HG02798 (cell line): ENCODE measurements around the gene SERPINA6.
"Not testable (repeated sequence)": the region's sequence is repeated elsewhere in the genome, so short reads cannot be mapped to it uniquely, and the experiment has no call there.

Source experiments
- ATAC-seq: cut with Tn5 transposase; IDR thresholded peaks from one replicate; pipeline ENCODE4 v1.9.1; 2021; ENCODE audit warnings: mild to moderate bottlenecking; ENCODE audit not compliant: unreplicated experiment, poor library complexity

SERPINA6 gene

GRCh38 chr14:94322648-94323570 is at the start of gene SERPINA6:
Gene SERPINA6 (minus strand): TSS chr14:94323336. CDS start chr14:94314648, 8,688 bp downstream.
- ATAC-seq = no peak

DNA sequence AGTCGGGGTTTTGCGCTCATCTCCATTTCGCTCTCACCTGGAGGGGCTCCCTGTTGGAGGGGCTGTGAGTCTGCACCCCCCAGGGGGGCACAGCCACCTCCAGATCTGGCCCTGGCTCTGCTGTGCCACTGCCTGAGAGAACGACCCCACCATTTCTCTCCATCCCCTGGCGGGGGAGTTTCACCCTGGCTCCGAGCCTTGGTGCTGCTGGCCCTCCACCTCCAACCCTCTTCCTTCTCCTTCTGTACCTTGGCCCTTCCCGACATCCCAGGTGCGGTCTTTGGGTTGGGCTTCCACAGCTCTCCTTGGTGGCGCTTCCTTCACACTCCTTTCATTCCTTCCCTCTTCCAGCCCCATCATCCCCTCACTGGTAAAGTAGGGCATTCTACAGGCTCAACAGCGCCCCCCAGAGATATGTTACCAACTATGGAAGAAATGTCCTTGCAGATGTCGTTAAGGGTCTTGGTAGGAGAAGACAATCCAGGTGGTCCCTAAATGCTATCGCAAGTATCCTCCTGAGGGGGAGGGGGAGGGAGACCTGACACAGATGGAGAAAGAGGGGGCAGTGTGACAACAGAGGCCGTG is 49.0 kb upstream of the SERPINA6 start:
- ATAC-seq = no peak

DNA sequence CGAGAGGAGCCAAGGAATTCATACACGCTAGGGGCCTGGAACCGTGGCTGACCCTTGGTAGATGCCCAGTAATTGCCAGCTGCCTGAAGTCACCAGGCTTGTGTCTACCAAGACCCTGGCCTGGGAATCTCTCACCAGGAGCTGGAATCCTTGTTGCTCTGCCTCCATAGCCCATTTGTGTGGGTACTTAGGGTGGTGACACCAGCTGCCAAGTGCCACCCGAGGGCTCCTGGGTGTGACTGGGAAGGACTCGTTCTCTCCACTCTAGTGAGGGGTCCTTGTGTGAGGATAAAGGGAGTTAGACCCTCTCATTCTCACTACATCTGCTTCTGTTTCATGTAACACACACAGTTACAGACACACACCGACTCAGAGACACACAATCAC is 47.4 kb upstream of the SERPINA6 start:
- ATAC-seq = no peak

DNA sequence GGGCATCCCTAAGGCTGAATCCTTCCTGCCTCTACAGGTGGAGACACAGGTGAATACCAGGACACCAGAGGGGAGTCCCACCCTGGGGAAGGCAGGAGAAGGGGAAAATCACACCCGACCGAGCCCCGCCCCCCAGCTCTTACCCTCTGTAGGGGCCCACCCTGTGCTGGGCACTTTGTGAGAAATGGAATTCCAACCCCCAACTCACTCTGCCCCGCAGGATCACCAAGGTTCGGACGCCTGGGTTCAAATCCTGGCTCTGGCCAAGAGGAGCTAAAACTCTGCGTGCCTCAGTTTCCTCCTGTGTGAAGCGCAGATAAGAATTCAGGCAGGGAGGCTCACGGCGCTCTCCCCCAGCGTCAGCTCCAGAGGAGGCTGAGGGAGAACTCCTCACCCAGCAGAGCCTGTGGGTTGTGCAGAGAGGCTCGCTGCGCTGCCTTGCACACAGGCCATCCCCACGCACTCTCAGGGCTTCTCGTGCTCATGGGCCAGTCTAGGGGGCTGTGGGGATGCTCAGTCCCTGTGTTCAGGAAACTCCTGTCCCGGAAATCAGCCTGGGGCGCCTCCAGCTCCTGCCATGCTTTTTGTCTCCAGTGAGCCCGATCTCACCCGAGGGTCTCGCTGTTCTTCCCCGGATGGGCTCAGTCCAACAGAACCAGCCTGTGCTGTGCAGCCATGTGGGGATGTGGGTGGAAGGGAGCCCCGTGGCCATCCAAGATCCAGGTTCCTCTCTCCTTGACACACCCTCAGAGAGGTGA is 46.8 kb upstream of the SERPINA6 start:
- not testable (repeated sequence) for ATAC-seq

DNA sequence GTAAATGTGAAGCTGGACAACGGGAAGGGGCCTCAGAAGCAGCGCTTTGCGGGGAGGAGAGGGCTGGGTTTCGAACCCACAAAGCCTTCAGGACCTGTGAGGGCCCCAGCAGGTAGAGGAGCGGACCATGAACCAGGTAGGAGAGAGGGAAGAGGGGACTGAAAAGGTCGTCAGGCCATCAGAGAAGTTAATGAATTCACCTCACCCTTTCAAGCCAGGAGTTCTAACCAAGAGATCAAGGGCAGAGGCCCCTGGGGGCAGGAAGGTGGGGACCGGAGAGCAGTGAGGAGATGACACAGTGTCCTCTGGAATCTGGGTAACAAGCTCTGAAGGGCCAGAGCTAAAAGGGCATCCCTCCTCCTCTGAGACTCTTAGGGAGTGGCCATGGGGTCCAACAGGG is 45.8 kb upstream of the SERPINA6 start:
- ATAC-seq = no peak

- ATAC-seq = no peak
Measured at GRCh38 chr14:94368243-94368590, 45.1 kb upstream of the SERPINA6 start.

DNA sequence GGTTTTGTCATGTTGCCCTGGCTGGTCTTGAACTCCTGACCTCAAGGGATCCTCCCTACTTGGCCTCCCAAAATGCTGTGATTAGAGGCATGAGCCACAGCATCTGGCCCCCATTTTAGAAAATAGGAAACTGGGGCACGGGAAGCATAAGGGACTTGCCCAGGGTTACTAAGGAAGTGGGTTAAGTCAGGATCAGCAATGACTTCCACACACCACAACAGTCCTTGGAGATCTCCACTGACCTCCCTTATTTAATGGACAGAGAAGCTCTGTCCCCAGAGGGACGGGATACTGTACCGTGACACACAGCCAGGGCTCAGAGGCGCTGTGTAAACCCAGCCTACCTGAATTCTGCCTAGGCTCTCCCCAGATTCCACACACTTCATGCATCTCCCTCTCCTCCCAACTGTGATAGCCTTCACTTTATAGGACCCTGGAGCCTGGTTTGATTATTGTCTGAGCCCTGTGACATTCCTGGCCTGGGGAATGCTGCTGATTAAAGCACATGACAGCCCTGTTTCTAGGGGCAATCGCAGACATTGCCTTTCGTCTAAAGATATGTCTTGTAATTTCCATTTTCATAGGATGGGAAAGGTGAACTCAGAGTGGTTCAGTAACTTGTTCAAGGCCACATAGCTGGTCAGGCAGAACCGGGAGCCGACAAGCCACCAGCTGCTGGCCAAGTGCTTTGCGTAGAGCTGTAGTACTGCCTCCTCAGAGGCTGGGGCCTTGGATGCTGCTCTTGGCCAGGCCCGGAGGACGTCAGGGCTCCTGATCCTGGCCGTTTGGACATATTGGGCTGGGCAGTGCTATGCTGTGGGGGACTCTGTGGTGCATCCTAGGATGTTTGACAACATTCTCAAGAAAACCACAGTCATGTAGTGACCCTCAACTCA is 44.5 kb upstream of the SERPINA6 start:
- ATAC-seq = no peak

- no peak for ATAC-seq
Measured at GRCh38 chr14:94366146-94366915, 43.2 kb upstream of the SERPINA6 start, which contains the start of gene SERPINA2. Gene SERPINA2 (minus strand): TSS chr14:94366698.

DNA sequence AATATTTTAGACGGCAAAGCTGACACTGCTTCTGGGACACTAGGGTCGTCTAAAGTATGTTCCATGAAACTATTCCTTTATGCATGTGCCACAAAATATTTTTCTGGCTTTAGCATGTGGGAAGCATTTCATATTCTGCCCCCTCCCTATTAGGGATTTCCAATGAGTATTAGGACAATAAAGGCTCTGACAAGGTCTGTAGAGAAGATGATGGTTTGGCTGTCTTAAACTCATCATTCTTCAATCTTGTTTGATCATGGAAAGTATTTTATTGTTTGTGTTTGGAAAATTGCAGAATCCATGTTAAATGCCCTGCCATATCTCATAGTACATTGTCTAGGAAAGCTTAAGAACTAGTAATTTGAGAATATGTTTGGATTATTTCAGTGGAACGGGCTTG is 42.5 kb upstream of the SERPINA6 start:
- ATAC-seq = no peak

DNA sequence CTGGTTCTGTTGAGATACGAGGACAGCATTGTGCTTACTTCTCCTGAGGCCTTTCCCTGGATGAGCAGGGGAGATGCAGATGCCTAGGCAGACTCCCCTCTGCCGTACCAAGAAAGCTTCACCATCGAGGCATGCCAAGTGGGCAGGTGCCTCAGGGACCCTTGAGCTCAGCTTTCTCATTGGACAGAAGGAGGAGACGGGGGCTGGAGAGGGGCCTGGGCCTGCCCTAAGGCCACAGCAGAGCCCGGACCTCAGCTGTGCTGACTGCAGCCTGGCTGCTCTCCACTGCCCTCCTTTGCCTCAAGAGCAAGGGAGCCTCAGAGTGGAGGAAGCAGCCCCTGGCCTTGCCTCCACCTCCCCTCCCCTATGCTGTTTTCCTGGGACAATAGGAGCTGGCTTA is 41.8 kb upstream of the SERPINA6 start:
- no peak for ATAC-seq

DNA sequence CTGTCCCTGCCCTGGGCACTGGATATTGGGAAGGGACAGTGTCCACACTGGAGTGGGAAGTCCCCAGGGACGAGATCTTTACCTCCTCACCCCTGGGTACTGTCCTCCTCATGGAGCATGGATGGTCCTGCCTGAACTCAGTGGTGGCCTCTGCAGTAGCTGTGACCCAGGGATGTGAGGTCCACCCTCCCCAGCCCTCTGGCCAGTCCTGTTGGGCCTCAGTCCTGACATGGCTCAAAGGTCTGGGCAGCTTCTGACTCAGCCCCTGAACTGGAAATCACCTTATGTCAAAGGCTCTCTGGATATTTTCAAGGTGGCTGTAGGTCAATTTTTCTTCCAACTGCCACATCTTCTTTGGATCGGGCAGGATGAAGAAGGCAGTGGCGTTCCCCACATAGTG is 40.9 kb upstream of the SERPINA6 start:
- no peak for ATAC-seq

- ATAC-seq = no peak
Measured at GRCh38 chr14:94363151-94363624, 40.1 kb upstream of the SERPINA6 start.

DNA sequence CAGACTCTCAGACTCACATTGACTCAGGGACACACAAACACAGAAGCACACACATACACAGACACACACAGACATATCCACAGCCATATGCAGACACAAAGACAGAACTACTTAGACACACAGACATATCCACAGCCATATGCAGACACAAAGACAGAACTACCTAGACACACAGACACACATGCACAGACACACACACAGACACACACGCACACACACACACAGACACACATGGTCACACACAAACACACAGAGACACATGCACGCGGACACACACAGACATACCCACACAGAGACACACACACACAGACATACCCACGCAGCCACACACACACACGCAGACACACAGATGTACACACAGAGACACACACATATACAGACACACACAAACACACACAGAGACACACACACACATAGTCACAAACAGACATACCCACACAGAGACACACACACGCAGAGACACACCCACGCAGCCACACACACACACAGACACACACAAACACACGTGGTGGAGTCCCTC is 39.5 kb upstream of the SERPINA6 start:
- ATAC-seq = no peak

GRCh38 chr14:94361682-94362081 is 38.5 kb upstream of the SERPINA6 start:
- no peak for ATAC-seq

DNA sequence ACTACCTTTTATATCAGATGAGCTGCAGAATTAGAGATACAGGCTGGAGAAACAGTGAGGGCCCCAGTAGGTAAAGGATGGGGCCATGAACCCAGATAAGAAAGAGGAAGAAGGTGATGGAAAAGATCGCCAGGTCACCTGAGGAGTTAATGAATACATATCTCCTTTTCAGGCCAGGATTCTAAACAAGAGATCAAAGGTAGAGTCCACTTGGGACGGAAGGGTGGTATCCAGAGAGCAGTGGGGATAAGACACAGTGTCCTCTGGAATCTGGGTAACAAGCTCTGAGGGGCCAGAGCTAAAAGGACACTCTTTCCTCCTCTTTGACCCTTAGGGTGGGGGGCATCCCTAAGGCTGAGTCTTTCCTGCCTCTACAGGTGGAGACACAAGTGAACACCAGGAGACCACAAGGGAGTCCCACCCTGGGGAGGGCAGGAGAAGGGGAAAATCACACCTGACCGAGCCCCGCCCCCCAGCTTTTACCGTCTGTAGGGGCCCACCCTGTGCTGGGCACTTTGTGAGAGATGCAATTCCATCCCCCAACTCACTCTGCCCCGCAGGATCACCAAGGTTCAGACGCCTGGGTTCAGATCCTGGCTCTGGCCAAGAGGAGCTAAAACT is 37.9 kb upstream of the SERPINA6 start:
- no peak for ATAC-seq

DNA sequence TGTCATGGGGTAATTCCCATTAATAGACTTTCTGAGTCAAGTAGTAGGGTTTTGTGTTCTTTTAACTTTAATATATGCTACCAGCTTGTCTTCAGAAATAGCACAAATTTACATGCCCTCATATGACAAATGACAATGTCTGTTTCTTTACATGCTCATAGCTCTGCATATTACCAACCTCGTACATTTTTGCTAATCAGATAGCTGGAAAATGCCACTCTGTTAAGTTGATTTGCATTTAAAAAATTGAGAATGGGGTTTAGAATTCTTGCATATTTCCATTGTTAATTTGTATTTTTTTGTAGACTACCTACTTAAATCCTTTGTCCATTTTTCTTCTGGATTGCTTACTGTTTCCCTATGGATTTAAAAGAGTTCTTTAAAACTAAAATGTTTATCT is 34.0 kb upstream of the SERPINA6 start:
- ATAC-seq = no peak

DNA sequence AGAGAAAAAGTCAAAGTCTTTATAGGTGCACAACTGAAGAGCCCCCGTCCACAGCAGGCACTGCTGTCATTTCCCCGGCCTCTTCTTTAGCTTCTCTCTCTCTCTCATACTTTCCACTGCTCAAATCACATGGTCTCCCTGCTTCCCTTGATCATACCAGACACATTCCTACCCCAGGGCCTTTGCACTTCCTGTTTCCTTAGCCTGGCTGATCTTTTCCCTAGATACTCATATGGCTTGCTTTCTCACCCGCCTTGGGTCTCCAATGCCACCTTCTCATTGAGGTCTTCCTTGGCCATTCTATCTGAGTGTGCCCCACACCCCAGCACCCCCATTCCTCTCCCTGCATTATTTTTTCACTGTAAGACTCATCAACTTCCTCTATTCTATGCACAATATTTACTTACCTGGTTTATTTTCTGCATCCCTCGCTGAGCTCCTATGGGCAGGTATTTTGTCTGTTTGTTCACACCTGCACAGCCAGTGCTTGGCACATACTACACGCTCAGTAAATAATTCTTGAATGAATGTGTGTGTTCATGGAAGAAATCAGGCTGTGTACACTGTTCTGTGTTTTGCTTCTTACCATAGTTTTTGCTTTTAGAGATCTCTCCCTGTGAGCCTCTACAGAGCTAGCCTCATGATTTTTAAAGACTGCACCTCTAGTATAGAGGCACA is 33.4 kb upstream of the SERPINA6 start:
- no peak for ATAC-seq

GRCh38 chr14:94355191-94355794 is 32.2 kb upstream of the SERPINA6 start:
- ATAC-seq = no peak
